ENCODE data around the gene RNF151.

RNF151 gene

DNA sequence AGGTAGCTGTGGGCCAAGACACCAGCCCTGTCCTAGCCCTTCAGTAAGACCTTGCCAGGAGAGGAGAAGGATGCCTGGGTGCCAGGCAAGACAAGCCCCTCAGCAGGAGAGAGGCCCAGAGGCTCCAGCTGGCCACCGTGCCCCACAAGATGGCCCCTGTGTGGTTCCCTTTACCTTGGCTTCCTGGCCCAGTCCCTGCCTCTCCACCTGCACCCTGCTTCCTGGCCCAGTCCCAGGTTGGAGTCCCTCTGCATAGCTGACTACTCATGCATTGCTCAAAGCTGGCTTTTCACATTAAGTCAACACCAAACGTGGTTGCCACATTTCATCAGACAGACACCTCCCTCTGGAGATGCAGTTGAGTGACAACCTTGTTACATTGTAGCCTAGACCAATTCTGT is 27.1 kb downstream of the RNF151 start:
- ChIA-PET POLR2A (interaction anchor here (0.7 to 1.0 kb wide), 2 partner anchors 8 to 29 kb away, joined by 3 to 5 read pairs; partner anchors contain the start of gene RPS2), CTCF (interaction anchor here (0.9 to 16.4 kb wide), 7 partner anchors 9 to 147 kb away, joined by 3 to 163 read pairs (median 5); partner anchors contain the start of gene GFER)
- DNase-seq (ENCODE audit: low read depth, low spot score), result no peak
- no peak overlapping the region for H3K4me3 ChIP-seq (ENCODE audit: low read depth, low read length)
- TF ChIP-seq, protein P1, sequence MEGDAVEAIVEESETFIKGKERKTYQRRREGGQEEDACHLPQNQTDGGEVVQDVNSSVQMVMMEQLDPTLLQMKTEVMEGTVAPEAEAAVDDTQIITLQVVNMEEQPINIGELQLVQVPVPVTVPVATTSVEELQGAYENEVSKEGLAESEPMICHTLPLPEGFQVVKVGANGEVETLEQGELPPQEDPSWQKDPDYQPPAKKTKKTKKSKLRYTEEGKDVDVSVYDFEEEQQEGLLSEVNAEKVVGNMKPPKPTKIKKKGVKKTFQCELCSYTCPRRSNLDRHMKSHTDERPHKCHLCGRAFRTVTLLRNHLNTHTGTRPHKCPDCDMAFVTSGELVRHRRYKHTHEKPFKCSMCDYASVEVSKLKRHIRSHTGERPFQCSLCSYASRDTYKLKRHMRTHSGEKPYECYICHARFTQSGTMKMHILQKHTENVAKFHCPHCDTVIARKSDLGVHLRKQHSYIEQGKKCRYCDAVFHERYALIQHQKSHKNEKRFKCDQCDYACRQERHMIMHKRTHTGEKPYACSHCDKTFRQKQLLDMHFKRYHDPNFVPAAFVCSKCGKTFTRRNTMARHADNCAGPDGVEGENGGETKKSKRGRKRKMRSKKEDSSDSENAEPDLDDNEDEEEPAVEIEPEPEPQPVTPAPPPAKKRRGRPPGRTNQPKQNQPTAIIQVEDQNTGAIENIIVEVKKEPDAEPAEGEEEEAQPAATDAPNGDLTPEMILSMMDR (IDR thresholded peaks at IDR 0.05; ENCODE audit: insufficient read depth, low read length, missing control alignments), result no peak

DNA sequence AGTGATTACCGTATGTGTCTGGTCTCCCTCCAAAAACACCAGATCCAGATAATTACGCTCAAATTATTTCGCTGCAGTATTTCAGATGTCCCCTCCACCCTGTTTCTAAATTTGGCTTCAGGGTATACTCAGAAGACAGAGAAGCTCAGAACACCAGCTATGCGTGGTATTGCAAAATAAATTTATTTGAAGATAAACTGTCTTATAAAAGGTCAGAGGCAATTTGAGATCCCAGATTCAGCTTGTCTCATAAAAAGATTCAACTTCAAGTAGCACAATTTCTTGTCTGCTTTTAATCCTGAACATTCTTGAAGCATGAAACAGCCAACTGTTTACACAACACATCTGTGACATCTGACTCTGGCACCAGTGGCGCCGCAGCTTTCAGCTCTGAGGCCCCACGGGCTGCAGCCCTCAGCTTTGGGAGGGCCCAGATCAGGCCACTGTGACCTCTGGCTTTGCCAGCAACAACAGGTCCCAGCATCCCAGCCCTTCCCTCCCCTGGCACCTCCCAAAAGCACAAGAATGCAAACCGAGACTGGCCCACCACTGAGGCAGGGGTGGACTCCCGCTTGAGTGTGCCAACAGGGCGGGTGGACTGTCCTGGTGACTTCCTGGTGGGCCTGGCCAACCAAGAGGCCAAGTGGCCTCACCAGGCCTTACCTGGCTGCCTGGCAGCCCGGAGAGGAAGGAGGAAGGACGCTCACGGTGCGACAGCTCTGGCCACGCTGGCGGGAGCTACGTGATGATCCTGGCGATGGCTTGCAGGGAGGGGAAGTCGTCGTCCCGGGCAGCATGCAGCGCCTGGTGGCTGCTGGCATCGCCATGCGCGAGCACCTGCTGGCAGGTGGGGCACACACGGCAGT is 31.1 kb downstream of the RNF151 start:
- POLR2A ChIA-PET, result interaction anchor here (1.6 kb wide), 1 partner anchor 158 kb away, joined by 3 read pairs; the partner anchor contains the start of gene TRAF7
- no peak for DNase-seq (ENCODE audit: low read depth, low spot score)
- TF ChIP-seq, protein P1 (IDR thresholded peaks at IDR 0.05; ENCODE audit: insufficient read depth, low read length, missing control alignments), result no peak
- CTCF ChIA-PET, result interaction anchor here (1.1 to 4.6 kb wide), 3 partner anchors 10 to 143 kb away, joined by 3 to 19 read pairs (median 7); no protein-coding TSS in a partner anchor
- no peak overlapping the region for H3K4me3 ChIP-seq (ENCODE audit: low read depth, low read length)

GRCh38 chr16:1998360-1998835 is 31.7 kb downstream of the RNF151 start:
- POLR2A ChIA-PET, result interaction anchor here (1.6 kb wide), 1 partner anchor 157 kb away, joined by 3 read pairs; the partner anchor contains the start of gene TRAF7
- TF ChIP-seq, protein P1 (IDR thresholded peaks at IDR 0.05; ENCODE audit: insufficient read depth, low read length, missing control alignments), result no peak
- no peak for DNase-seq (ENCODE audit: low read depth, low spot score)
- H3K4me3 ChIP-seq (ENCODE audit: low read depth, low read length), result no peak overlapping the region
- CTCF ChIA-PET, result interaction anchor here (1.9 to 4.6 kb wide), 2 partner anchors 10 to 142 kb away, joined by 7 to 19 read pairs; no protein-coding TSS in a partner anchor

DNA sequence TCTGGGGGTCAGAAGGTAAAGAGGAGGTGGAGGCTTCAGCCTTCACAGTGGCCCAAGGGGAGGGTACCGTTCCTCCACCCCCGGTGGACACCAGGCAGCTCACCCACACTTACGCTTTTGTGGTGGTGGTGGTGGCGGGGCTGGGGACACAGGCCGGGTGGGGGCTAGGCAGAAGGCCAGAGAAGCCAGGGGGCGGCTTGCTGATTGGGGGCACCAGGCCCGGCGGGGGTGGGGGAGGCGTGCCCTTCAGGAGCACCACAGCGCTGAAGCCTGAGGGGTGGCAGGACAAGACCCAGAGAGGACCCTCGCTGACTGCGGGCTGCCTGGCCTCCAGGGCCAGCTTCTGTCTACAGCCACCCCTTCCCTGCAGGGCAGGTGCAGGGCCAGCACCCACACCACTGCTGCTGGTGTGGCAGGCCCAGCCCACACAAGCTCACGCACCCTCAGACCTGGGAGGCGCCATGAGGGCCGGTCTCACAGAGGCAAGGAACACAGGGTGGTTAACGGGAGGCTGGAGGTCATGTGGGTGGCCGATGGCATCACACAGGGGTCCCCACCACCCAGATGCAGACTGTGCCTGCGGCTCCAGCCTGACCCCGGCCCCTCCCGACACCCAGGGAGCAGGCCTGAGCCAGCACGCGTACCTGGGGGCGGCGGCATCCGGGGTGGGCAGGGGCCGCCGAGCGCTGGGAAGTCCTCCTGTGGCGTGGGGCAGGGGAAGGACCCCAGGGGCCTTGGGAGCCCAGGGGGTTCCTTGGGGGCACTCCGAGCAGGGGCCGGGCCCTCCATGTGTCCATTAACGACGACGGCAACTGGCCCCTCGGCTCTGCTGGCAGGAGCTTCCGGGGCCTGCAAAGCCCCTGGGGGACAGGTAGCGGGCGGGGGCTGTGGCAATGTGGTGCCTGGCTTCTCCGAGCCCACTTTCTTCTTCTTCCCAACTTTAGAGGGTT is 32.5 kb downstream of the RNF151 start:
- ChIA-PET POLR2A (interaction anchor here (1.6 kb wide), 1 partner anchor 156 kb away, joined by 3 read pairs; the partner anchor contains the start of gene TRAF7), CTCF (interaction anchor here (1.9 to 10.6 kb wide), 3 partner anchors 9 to 142 kb away, joined by 7 to 176 read pairs (median 19); partner anchors contain the start of gene PKD1)
- DNase-seq (ENCODE audit: low read depth, low spot score), result no peak
- no peak overlapping the region for H3K4me3 ChIP-seq (ENCODE audit: low read depth, low read length)
- TF ChIP-seq, protein P1 (IDR thresholded peaks at IDR 0.05; ENCODE audit: insufficient read depth, low read length, missing control alignments), result no peak

DNA sequence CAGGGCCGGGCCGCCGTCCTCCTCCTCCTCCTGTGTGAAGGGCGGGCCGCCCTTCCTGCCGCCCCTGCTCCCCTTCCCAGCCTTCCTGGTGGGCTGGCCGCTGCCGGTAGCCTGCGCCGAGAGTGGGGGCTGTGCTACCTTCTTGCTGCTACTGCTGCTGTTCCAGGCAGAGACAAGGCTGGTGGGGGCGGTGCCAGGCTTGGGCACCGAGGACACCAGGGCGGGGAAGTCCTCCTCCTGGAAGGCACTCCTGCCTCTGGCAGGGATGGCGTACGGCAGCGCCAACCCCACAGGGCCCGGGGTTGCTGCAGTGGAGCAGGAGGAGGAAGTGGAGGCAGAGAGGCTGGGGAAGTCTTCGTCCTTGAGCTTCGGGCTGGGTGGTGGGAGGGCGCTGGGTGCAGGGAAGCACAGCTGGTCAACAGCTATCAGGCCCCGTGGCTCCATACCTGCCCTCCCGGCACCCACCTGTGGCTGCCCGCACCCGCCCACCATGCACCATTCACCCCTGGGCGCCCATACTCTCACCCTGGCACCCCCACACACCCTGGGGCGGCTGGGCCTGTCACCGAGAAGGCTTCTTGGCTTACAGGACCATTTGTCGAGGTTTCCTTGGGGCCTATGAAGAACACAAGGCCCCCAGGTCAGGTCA is 33.3 kb downstream of the RNF151 start:
- no peak for DNase-seq (ENCODE audit: low read depth, low spot score)
- no peak overlapping the region for H3K4me3 ChIP-seq (ENCODE audit: low read depth, low read length)
- TF ChIP-seq, protein P1 (IDR thresholded peaks at IDR 0.05; ENCODE audit: insufficient read depth, low read length, missing control alignments), result no peak
- POLR2A ChIA-PET, result no interaction called here
- CTCF ChIA-PET, result interaction anchor here (6.5 to 10.6 kb wide), 2 partner anchors 12 to 140 kb away, joined by 163 to 176 read pairs; partner anchors contain the start of genes GFER, NOXO1, PKD1 and SYNGR3
